ENCODE data around the gene CLSTN1. TPM values are rescaled to one million over a fixed set of nuclear protein-coding genes. Genes with fewer than 3 reads are reported as not detected.

The CLSTN1 gene
- total RNA-seq, 1 experiment from 2014 or later, result 100 TPM

DNA sequence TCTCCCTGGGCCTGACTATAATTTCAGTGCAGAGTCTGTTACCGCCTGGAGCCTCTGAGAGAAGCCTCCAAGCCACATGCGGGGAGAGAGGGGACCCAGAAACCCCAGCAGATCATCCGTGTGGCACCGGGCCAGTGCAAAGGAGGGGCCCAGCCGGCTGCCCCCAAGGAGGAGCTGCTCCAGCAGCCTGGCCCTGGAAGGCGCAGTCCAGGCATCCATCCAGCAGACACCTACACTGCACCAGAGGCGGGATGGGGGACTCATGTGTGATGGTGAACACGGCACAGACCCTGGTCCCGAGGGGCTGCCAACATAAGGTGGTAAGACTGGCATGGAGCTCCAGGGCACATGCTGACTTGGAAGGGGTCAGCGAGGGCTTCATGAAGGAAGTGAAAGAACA lies 39.6 kb upstream of the CLSTN1 start:
- no CpG with 5 or more reads among the region's 10 CpGs for WGBS (ENCODE audit: extremely low coverage, insufficient read length, low lambda C conversion rate)

More for the DNA sequence above, 39.6 kb upstream of the CLSTN1 start:
- no peak overlapping the region for H2AK5ac ChIP-seq (ENCODE audit: insufficient read length, low read length)
- H3K27me3 ChIP-seq (ENCODE audit: insufficient read depth, low read length), result no peaks in the 10 kb centered on the region
- H2BK120ac ChIP-seq (ENCODE audit: low read depth, low read length, poor library complexity, severe bottlenecking), result no peak overlapping the region
- TF ChIP-seq CTCF (conservative IDR thresholded peaks at IDR 0.05), result no peak
- H4K20me1 ChIP-seq (ENCODE audit: control insufficient read depth, insufficient read depth, insufficient read length), result no peaks in the 10 kb centered on the region
- no peaks in the 10 kb centered on the region for H3K79me2 ChIP-seq (ENCODE audit: insufficient read depth, low read length)
- peaks cover 18 to 24% of the 10 kb centered on the region in 2 experiments for H3K4me1 Mint-ChIP-seq
- no peak overlapping the region for H2AFZ ChIP-seq (ENCODE audit: low read length)
- H3K36me3 Mint-ChIP-seq (ENCODE audit: insufficient read depth in 1 of 3, low read depth in 3 of 3), result peaks cover 3 to 7% (median 3%) of the 10 kb centered on the region in 3 experiments; a peak in 6 of 7 replicates
- no peaks in the 10 kb centered on the region for H3K9me3 ChIP-seq (ENCODE audit: control insufficient read depth, low read depth, low read length)
- H2BK5ac ChIP-seq (ENCODE audit: insufficient read length, low read length), result no peak overlapping the region
- H3K27me3 Mint-ChIP-seq (ENCODE audit: low read depth), result no peaks in the 10 kb centered on the region
- H2BK15ac ChIP-seq (ENCODE audit: low read depth, low read length), result no peak overlapping the region
- H3K79me1 ChIP-seq (ENCODE audit: insufficient read depth, low read depth, low read length, poor library complexity, severe bottlenecking), result no peaks in the 10 kb centered on the region
- no peak overlapping the region for H3T11ph ChIP-seq (ENCODE audit: low read length)
- no peak overlapping the region for H4K91ac ChIP-seq (ENCODE audit: insufficient read length, low read depth, low read length)
- no peak overlapping the region; a peak in 1 of 5 replicates for H3K4me3 Mint-ChIP-seq
- H3K4me1 ChIP-seq (ENCODE audit: insufficient read depth, low read length), result peaks cover 4% of the 10 kb centered on the region
- peak overlapping the region in 2 of 3 experiments; percentile 55 to 69; a peak in 2 of 7 replicates for H3K27ac Mint-ChIP-seq
- no peak overlapping the region for H2BK12ac ChIP-seq (ENCODE audit: insufficient read length, low read depth, low read length)
- H2BK20ac ChIP-seq (ENCODE audit: low read depth, low read length, poor library complexity, severe bottlenecking), result no peak overlapping the region
- H3K9me3 Mint-ChIP-seq, result no peaks in the 10 kb centered on the region
- no peak overlapping the region for H3K27ac ChIP-seq (ENCODE audit: insufficient read length, low read depth, low read length)
- no peak overlapping the region for H3K14ac ChIP-seq (ENCODE audit: insufficient read depth, low read length)
- no peak overlapping the region for H3K4me2 ChIP-seq (ENCODE audit: insufficient read depth, insufficient read length, low read length)
- no peak overlapping the region for H4K8ac ChIP-seq (replicated peaks; ENCODE audit: insufficient read length, low read depth, low read length)
- no peak overlapping the region for H3K9ac ChIP-seq (ENCODE audit: extremely low read depth, insufficient read length, low read length)
- no peak overlapping the region for H3K23ac ChIP-seq (ENCODE audit: insufficient read length, low read depth, low read length)
- H4K5ac ChIP-seq (ENCODE audit: insufficient read length, low read depth, low read length), result no peak overlapping the region
- no peaks in the 10 kb centered on the region for H3K23me2 ChIP-seq (ENCODE audit: insufficient read length, low read depth, low read length, poor library complexity, severe bottlenecking)
- H3K18ac ChIP-seq (ENCODE audit: insufficient read length, low read depth, low read length), result no peak overlapping the region
- no peak overlapping the region for H3K4ac ChIP-seq (ENCODE audit: low read depth, low read length)
- no peak overlapping the region for H3K56ac ChIP-seq (ENCODE audit: insufficient read length, low read depth, low read length)
- no peak for DNase-seq
